Panc1 (cell line): ENCODE data around the gene USH2A. TPM values are rescaled to one million over a fixed set of nuclear protein-coding genes. Genes with fewer than 3 reads are reported as not detected.

Experiments
- ATAC-seq: fragments of 200-7000 bp; cut with Tn5 transposase; 2 replicates; pipeline ENCODE4 v1.9.1; 2020; ENCODE audit warnings: mild to moderate bottlenecking, moderate library complexity
- BruUV-seq: library from RNA; stranded (reverse); fragments of 400-500 nt; replicated peaks from 2 replicates; lab custom pipeline; 2021; lab: Mats Ljungman, UMichigan
- CTCF ChIA-PET: fragments of 300-600 bp; sonication (Branson Sonifier 250); formaldehyde crosslinking; loops from one replicate; lab custom pipeline; 2022; ENCODE audit warnings: antibody characterized with exemption; lab: Charles Lee
- POLR2A ChIA-PET: fragments of 300-600 bp; sonication (Branson Sonifier 250); formaldehyde crosslinking; loops from one replicate; lab custom pipeline; 2022; ENCODE audit warnings: antibody characterized with exemption; lab: Charles Lee
- DNase-seq: peaks from one replicate; pipeline ENCODE4 v3.0.0-alpha.2; 2010; ENCODE audit warnings: low read depth, low spot score
- H3K27ac ChIP-seq: 2 replicates; pipeline ENCODE4 v1.5.1; 2011; ENCODE audit warnings: mild to moderate bottlenecking, low read length, inconsistent platforms
- H3K27me3 ChIP-seq: fragments of 200-500 bp; sonication (Bioruptor generic); 2 replicates; pipeline ENCODE4 v1.6.0; 2014; ENCODE audit warnings: low read length, inconsistent platforms; ENCODE audit not compliant: control insufficient read depth, insufficient read depth
- H3K36me3 ChIP-seq: fragments of 200-500 bp; sonication (Bioruptor generic); 2 replicates; pipeline ENCODE4 v1.5.1; 2014; ENCODE audit warnings: inconsistent platforms, mild to moderate bottlenecking, low read length, moderate library complexity; ENCODE audit not compliant: control insufficient read depth, insufficient read depth
- H3K4me1 ChIP-seq: 2 replicates; pipeline ENCODE4 v1.5.1; 2011; ENCODE audit warnings: inconsistent platforms, mild to moderate bottlenecking, low read length, moderate library complexity; ENCODE audit not compliant: control insufficient read depth, insufficient read depth
- H3K4me3 ChIP-seq, 2 experiments: 2 replicates each; pipeline ENCODE4 v1.5.1; 2011 to 2012; ENCODE audit warnings: low read depth in 2 of 2, low read length in 2 of 2, mild to moderate bottlenecking in 2 of 2, inconsistent platforms in 1 of 2, moderate library complexity in 1 of 2
- H3K9me3 ChIP-seq: fragments of 200-500 bp; sonication (Bioruptor generic); 2 replicates; pipeline ENCODE4 v1.5.1; 2014; ENCODE audit warnings: low read depth, mild to moderate bottlenecking, inconsistent platforms, low read length, moderate library complexity; ENCODE audit not compliant: control insufficient read depth, insufficient read depth
- POLR2AphosphoS5 ChIP-seq: IDR thresholded peaks from 2 replicates; pipeline ENCODE4 v1.6.1; 2012; ENCODE audit warnings: mild to moderate bottlenecking, low read depth, low read length, moderate library complexity
- SIN3A ChIP-seq: IDR thresholded peaks from 2 replicates; pipeline ENCODE4 v1.6.1; 2012; ENCODE audit warnings: low read depth, mild to moderate bottlenecking, low read length, moderate library complexity, borderline replicate concordance; ENCODE audit not compliant: insufficient read depth
- TCF7L2 ChIP-seq: IDR thresholded peaks from 2 replicates; pipeline ENCODE4 v1.6.1; 2011; ENCODE audit warnings: mild to moderate bottlenecking, low read depth, low read length, inconsistent platforms
- in situ Hi-C: cut with HindIII; loops from 2 replicates; pipeline ENCODE4 v1.10.0; 2016; ENCODE audit warnings: low sequenced_read_pairs, low pct_unique_long_range_greater_than_20kb
- intact Hi-C: fragments of 100-400 bp; cut with micrococcal nuclease; formaldehyde crosslinking; loops from one replicate; pipeline ENCODE4 v1.10.0; 2022; ENCODE audit not compliant: unreplicated experiment
- total RNA-seq: library from RNA; stranded (reverse); gene quantifications from one replicate; pipeline ENCODE4 v1.2.1, GENCODE V29; 2021; ENCODE audit not compliant: unreplicated experiment
- TF ChIP-seq, protein P1 (sequence below): fragments of 450-650 bp; IDR thresholded peaks from 2 replicates; pipeline ENCODE4 v1.5.1; 2017; ENCODE audit warnings: mild to moderate bottlenecking
- TF ChIP-seq, protein P2 (sequence below), 2 experiments: IDR thresholded peaks; 2 replicates each; pipeline ENCODE4 v1.6.1; 2011 to 2012; ENCODE audit warnings: low read depth in 2 of 2, control low read depth in 1 of 2, low read length in 1 of 2, mild to moderate bottlenecking in 1 of 2, moderate library complexity in 1 of 2; ENCODE audit not compliant: insufficient read depth in 1 of 2

USH2A gene
- total RNA-seq, 1 experiment from 2014 or later = not detected

DNA sequence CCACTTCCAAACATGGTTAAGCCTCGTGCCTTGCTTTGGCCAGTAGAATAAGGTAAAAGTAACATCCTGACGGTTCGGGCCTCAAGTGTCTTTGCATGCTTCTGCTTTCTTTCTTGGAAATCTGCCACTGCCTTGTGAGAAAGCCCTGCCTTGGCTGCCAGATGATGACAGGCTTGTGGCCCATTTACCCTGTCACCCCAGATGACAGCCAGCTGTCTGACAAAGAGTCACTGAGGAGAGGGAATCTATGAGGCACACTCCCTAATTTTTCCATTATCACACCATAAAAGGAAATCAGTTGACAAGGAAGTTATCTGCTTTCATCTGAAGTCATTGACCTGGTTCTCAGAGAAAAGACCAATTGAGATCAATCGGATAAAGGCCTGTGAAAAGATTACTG is 199.8 kb downstream of the USH2A start:
- no TSS peak for BruUV-seq
- H3K4me1 ChIP-seq = peaks cover 3% of the 10 kb centered on the region; the same call in 1 of the 2 replicates

DNA sequence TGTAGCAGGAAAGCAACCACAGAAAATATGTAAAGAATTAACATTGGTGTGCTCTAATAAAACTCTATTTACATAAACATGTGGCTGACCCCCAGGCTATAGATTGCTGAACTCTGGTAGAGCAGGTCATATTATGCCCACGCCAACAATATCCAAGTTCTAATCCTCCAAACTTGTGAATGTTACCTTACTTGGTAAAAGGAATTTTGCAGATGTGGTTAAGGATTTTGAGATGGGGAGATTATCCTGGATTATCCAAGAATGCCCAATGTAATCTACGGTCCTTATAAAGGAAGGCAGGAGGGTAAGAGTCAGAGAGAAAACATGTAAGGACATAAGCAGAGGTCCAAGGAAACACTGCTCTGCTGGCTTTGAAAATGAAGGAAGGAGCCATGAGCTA is 201.0 kb downstream of the USH2A start:
- in situ Hi-C loops (no loop called here), intact Hi-C loops (no loop called here)
- H3K27me3 ChIP-seq = no peaks in the 10 kb centered on the region; the same call in 1 of the 2 replicates
- peaks cover 3% of the 10 kb centered on the region; the same call in 1 of the 2 replicates for H3K4me1 ChIP-seq
- DNase-seq = no peak
- BruUV-seq = no TSS peak
- CTCF ChIA-PET = no interaction called here
- no peak overlapping the region for H3K4me3 ChIP-seq
- POLR2A ChIA-PET = no interaction called here
- H3K27ac ChIP-seq = no peak overlapping the region
- no peak for ATAC-seq
- no peaks in the 10 kb centered on the region for H3K9me3 ChIP-seq
- TF ChIP-seq SIN3A (no peak), TCF7L2 (no peak), POLR2AphosphoS5 (no peak)
- TF ChIP-seq, protein P1, sequence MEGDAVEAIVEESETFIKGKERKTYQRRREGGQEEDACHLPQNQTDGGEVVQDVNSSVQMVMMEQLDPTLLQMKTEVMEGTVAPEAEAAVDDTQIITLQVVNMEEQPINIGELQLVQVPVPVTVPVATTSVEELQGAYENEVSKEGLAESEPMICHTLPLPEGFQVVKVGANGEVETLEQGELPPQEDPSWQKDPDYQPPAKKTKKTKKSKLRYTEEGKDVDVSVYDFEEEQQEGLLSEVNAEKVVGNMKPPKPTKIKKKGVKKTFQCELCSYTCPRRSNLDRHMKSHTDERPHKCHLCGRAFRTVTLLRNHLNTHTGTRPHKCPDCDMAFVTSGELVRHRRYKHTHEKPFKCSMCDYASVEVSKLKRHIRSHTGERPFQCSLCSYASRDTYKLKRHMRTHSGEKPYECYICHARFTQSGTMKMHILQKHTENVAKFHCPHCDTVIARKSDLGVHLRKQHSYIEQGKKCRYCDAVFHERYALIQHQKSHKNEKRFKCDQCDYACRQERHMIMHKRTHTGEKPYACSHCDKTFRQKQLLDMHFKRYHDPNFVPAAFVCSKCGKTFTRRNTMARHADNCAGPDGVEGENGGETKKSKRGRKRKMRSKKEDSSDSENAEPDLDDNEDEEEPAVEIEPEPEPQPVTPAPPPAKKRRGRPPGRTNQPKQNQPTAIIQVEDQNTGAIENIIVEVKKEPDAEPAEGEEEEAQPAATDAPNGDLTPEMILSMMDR = no peak
- TF ChIP-seq, protein P2, sequence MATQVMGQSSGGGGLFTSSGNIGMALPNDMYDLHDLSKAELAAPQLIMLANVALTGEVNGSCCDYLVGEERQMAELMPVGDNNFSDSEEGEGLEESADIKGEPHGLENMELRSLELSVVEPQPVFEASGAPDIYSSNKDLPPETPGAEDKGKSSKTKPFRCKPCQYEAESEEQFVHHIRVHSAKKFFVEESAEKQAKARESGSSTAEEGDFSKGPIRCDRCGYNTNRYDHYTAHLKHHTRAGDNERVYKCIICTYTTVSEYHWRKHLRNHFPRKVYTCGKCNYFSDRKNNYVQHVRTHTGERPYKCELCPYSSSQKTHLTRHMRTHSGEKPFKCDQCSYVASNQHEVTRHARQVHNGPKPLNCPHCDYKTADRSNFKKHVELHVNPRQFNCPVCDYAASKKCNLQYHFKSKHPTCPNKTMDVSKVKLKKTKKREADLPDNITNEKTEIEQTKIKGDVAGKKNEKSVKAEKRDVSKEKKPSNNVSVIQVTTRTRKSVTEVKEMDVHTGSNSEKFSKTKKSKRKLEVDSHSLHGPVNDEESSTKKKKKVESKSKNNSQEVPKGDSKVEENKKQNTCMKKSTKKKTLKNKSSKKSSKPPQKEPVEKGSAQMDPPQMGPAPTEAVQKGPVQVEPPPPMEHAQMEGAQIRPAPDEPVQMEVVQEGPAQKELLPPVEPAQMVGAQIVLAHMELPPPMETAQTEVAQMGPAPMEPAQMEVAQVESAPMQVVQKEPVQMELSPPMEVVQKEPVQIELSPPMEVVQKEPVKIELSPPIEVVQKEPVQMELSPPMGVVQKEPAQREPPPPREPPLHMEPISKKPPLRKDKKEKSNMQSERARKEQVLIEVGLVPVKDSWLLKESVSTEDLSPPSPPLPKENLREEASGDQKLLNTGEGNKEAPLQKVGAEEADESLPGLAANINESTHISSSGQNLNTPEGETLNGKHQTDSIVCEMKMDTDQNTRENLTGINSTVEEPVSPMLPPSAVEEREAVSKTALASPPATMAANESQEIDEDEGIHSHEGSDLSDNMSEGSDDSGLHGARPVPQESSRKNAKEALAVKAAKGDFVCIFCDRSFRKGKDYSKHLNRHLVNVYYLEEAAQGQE (IDR thresholded peaks at IDR 0.05; ENCODE audit: insufficient read depth in 1 of 2, low read depth in 2 of 2, low read length in 1 of 2) = no peak
- H3K36me3 ChIP-seq = no peaks in the 10 kb centered on the region

More for the DNA sequence above, 199.8 kb downstream of the USH2A start:
- ChIA-PET CTCF (no interaction called here), POLR2A (no interaction called here)
- no peak for ATAC-seq
- no peak for DNase-seq
- no peaks in the 10 kb centered on the region; the same call in 1 of the 2 replicates for H3K27me3 ChIP-seq
- intact Hi-C loops (no loop called here), in situ Hi-C loops (no loop called here)
- H3K4me3 ChIP-seq = no peak overlapping the region
- no peaks in the 10 kb centered on the region for H3K9me3 ChIP-seq
- no peak overlapping the region for H3K27ac ChIP-seq
- H3K36me3 ChIP-seq = no peaks in the 10 kb centered on the region
- TF ChIP-seq TCF7L2 (no peak), POLR2AphosphoS5 (no peak), SIN3A (no peak)
- TF ChIP-seq, protein P2 (IDR thresholded peaks at IDR 0.05; ENCODE audit: insufficient read depth in 1 of 2, low read depth in 2 of 2, low read length in 1 of 2) = no peak
- TF ChIP-seq, protein P1 = no peak
